ENCODE measurements around the gene STXBP4. TPM values are rescaled to one million over a fixed set of nuclear protein-coding genes. Genes with fewer than 3 reads are reported as not detected.

The STXBP4 gene
- total RNA-seq, 1 experiment from 2014 or later = 12.0 TPM

GRCh38 chr17:54990118-54990517 is 21.6 kb downstream of the STXBP4 start (continued):
- no peak for TF ChIP-seq ZSCAN18 (CRISPR knock-in tag; IDR thresholded peaks at IDR 0.05)
- no peak for TF ChIP-seq ETV6 (CRISPR knock-in tag; IDR thresholded peaks at IDR 0.05)
- TF ChIP-seq, protein P1, sequence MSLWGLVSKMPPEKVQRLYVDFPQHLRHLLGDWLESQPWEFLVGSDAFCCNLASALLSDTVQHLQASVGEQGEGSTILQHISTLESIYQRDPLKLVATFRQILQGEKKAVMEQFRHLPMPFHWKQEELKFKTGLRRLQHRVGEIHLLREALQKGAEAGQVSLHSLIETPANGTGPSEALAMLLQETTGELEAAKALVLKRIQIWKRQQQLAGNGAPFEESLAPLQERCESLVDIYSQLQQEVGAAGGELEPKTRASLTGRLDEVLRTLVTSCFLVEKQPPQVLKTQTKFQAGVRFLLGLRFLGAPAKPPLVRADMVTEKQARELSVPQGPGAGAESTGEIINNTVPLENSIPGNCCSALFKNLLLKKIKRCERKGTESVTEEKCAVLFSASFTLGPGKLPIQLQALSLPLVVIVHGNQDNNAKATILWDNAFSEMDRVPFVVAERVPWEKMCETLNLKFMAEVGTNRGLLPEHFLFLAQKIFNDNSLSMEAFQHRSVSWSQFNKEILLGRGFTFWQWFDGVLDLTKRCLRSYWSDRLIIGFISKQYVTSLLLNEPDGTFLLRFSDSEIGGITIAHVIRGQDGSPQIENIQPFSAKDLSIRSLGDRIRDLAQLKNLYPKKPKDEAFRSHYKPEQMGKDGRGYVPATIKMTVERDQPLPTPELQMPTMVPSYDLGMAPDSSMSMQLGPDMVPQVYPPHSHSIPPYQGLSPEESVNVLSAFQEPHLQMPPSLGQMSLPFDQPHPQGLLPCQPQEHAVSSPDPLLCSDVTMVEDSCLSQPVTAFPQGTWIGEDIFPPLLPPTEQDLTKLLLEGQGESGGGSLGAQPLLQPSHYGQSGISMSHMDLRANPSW (CRISPR knock-in tag; conservative IDR thresholded peaks at IDR 0.05; ENCODE audit: low read depth) = no peak
- TF ChIP-seq IRF2 (CRISPR knock-in tag; IDR thresholded peaks at IDR 0.05; ENCODE audit: borderline replicate concordance, low read depth) = no peak

DNA sequence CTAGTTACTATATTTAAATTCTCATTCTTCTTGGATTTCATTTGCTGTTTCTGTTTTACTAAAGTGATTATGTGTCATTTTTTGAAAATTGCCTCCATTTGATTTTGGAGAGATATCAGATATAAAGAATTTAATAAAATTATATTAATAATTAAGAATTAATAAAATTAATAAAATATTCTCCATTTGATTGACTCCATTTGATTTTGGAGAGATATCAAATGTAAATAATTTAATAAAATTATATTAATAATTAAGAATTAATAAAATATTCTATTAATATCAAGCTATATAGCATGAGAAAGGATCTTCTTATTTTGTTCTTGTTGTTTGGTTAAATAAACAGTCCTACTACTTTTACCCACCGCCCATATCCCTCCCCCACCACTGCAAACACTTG is 23.0 kb downstream of the STXBP4 start:
- DNase-seq (ENCODE audit: low spot score) = no peak
- Mint-ChIP-seq H3K9me3 (no peaks in the 10 kb centered on the region), H3K27me3 (ENCODE audit: low read depth) (no peaks in the 10 kb centered on the region), H3K4me3 (no peak overlapping the region), H3K36me3 (no peaks in the 10 kb centered on the region), H3K4me1 (0 out of 2 replicates have a peak, but pooled peaks cover 2% of the 10 kb centered on the region), H3K27ac (no peak overlapping the region)
- no peak for ATAC-seq
- ChIA-PET CTCF (interaction anchor here (1.3 to 3.7 kb wide), 2 partner anchors 14 to 247 kb away, joined by 3 to 38 read pairs; no protein-coding TSS in a partner anchor), POLR2A (no interaction called here)
- no peak for TF ChIP-seq TCF7 (CRISPR knock-in tag; IDR thresholded peaks at IDR 0.05; ENCODE audit: low read depth)
- peak; percentile 91 for TF ChIP-seq HMGA2 (CRISPR knock-in tag; IDR thresholded peaks at IDR 0.05)

DNA sequence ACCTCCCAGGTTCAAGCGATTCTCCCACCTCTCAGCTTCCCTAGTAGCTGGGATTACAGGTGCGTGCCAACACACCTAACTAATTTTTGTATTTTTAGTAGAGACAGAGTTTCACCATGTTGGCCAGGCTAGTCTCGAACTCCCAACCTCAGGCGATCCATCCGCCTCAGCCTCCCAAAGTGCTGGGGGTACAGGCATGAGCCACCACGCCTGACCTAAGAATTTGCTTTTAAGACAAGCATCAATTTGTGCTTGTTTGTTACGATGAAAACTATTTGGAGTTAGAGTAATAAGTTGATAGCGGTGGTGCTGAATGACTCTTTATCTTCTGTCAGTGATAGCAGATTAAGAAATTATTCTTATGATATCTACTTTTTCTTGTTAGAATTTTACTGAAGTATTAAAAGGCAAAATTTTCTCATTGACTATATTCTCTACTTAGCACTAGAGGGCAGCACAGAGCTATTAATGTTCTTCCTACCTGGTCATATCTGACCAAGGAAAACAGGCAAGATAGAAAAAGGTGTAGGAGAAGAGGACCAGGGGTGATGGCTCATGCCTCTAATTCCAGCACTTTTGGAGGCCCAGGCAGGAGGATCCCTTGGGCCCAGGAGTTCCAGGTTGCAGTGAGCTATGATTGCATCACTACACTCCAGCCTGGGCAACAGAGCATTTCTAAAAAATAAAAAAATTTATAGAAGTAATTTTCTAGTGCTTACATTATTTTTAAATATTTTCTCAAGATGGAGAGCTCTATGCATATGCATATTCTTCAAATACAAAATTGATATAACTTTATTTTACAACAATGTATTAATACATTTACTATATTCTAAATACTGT is 24.5 kb downstream of the STXBP4 start:
- Mint-ChIP-seq H3K4me3 (no peak overlapping the region), H3K36me3 (no peaks in the 10 kb centered on the region), H3K9me3 (no peaks in the 10 kb centered on the region), H3K4me1 (no peaks in the 10 kb centered on the region), H3K27ac (no peak overlapping the region), H3K27me3 (ENCODE audit: low read depth) (no peaks in the 10 kb centered on the region)
- TF ChIP-seq, protein P2, sequence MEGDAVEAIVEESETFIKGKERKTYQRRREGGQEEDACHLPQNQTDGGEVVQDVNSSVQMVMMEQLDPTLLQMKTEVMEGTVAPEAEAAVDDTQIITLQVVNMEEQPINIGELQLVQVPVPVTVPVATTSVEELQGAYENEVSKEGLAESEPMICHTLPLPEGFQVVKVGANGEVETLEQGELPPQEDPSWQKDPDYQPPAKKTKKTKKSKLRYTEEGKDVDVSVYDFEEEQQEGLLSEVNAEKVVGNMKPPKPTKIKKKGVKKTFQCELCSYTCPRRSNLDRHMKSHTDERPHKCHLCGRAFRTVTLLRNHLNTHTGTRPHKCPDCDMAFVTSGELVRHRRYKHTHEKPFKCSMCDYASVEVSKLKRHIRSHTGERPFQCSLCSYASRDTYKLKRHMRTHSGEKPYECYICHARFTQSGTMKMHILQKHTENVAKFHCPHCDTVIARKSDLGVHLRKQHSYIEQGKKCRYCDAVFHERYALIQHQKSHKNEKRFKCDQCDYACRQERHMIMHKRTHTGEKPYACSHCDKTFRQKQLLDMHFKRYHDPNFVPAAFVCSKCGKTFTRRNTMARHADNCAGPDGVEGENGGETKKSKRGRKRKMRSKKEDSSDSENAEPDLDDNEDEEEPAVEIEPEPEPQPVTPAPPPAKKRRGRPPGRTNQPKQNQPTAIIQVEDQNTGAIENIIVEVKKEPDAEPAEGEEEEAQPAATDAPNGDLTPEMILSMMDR (IDR thresholded peaks at IDR 0.05) = peak; percentile 24; the same call in 1 of the 2 replicates
- TF ChIP-seq NFE2L1 (CRISPR knock-in tag; IDR thresholded peaks at IDR 0.05) = no peak
- ChIA-PET POLR2A (no interaction called here), CTCF (interaction anchor here (0.5 to 3.7 kb wide), 12 partner anchors 10 to 740 kb away, joined by 3 to 38 read pairs (median 4); no protein-coding TSS in a partner anchor)
- DNase-seq (ENCODE audit: low spot score) = no peak
- peak; percentile 73 for ATAC-seq

- Mint-ChIP-seq H3K36me3 (0 out of 2 replicates have a peak, but pooled peaks cover 3% of the 10 kb centered on the region), H3K27me3 (ENCODE audit: low read depth) (no peaks in the 10 kb centered on the region), H3K4me1 (no peaks in the 10 kb centered on the region), H3K9me3 (no peaks in the 10 kb centered on the region), H3K27ac (no peak overlapping the region), H3K4me3 (no peak overlapping the region)
- no peak for ATAC-seq
- DNase-seq (ENCODE audit: low spot score) = no peak
- ChIA-PET CTCF (interaction anchor here (2.3 kb wide), 1 partner anchor 9 kb away, joined by 7 read pairs; no protein-coding TSS in a partner anchor), POLR2A (no interaction called here)
- no peak for TF ChIP-seq FOXP1 (CRISPR knock-in tag; IDR thresholded peaks at IDR 0.05; ENCODE audit: borderline replicate concordance)
- no peak for TF ChIP-seq MAX (CRISPR knock-in tag; IDR thresholded peaks at IDR 0.05)
- no peak for TF ChIP-seq NFATC4 (CRISPR knock-in tag; IDR thresholded peaks at IDR 0.05)
- TF ChIP-seq ZNF512 (CRISPR knock-in tag; IDR thresholded peaks at IDR 0.05; ENCODE audit: borderline replicate concordance) = no peak
- TF ChIP-seq ZNF232 (CRISPR knock-in tag; IDR thresholded peaks at IDR 0.05) = no peak
- TF ChIP-seq TEAD1 (CRISPR knock-in tag; IDR thresholded peaks at IDR 0.05) = no peak
- TF ChIP-seq E2F1 (CRISPR knock-in tag; IDR thresholded peaks at IDR 0.05) = no peak
- TF ChIP-seq GABPB1 (CRISPR knock-in tag; IDR thresholded peaks at IDR 0.05) = no peak
- no peak for TF ChIP-seq ZNF416 (CRISPR knock-in tag; IDR thresholded peaks at IDR 0.05)
- no peak for TF ChIP-seq TP53 (CRISPR knock-in tag; IDR thresholded peaks at IDR 0.05)
- no peak for TF ChIP-seq ZBTB43 (CRISPR knock-in tag; IDR thresholded peaks at IDR 0.05)
- no peak for TF ChIP-seq ATF1 (CRISPR knock-in tag; IDR thresholded peaks at IDR 0.05)
Measured at GRCh38 chr17:54996441-54996840, 27.9 kb downstream of the STXBP4 start.

Measured in WTC11 (cell line).